DOHH2 (cell line): ENCODE data around the gene SLC47A1.

Source experiments
- H3F3A ChIP-seq: fragments of 200-600 bp; sonication (generic), shearing (Covaris generic); 2 replicates; pipeline ENCODE4 v1.6.0; 2016; ENCODE audit warnings: antibody characterized with exemption, mild to moderate bottlenecking; ENCODE audit not compliant: control insufficient read depth, insufficient read depth
- H3K27ac ChIP-seq: fragments of 200-600 bp; sonication (generic); 2 replicates; pipeline ENCODE4 v1.5.1; 2014; ENCODE audit warnings: low read depth, mild to moderate bottlenecking, low read length, moderate library complexity
- H3K27me3 ChIP-seq: fragments of 200-600 bp; sonication (generic); 2 replicates; pipeline ENCODE4 v1.6.1; 2014; ENCODE audit warnings: mild to moderate bottlenecking, low read length, mixed read lengths; ENCODE audit not compliant: control insufficient read depth
- H3K36me3 ChIP-seq: fragments of 200-600 bp; sonication (generic); 2 replicates; pipeline ENCODE4 v1.6.1; 2014; ENCODE audit warnings: mild to moderate bottlenecking, low read length, moderate library complexity, mixed read lengths; ENCODE audit not compliant: control insufficient read depth
- H3K4me1 ChIP-seq: fragments of 200-600 bp; sonication (generic); 2 replicates; pipeline ENCODE4 v1.6.1; 2014; ENCODE audit warnings: mild to moderate bottlenecking, low read length, mixed read lengths; ENCODE audit not compliant: control insufficient read depth
- H3K4me2 ChIP-seq: fragments of 200-600 bp; sonication (generic); 2 replicates; pipeline ENCODE4 v1.6.0; 2014; ENCODE audit warnings: mild to moderate bottlenecking, low read length, moderate library complexity
- H3K4me3 ChIP-seq: fragments of 200-600 bp; sonication (generic); 2 replicates; pipeline ENCODE4 v1.5.1; 2014; ENCODE audit warnings: mild to moderate bottlenecking, low read length, mixed read lengths
- H3K79me2 ChIP-seq: fragments of 200-600 bp; sonication (generic); 2 replicates; pipeline ENCODE4 v1.6.1; 2014; ENCODE audit warnings: mild to moderate bottlenecking, low read length, mixed read lengths; ENCODE audit not compliant: control insufficient read depth
- H3K9me2 ChIP-seq: fragments of 200-600 bp; sonication (generic); replicated peaks from 2 replicates; pipeline ENCODE4 v1.6.1; 2014; ENCODE audit warnings: mild to moderate bottlenecking, low read length, mixed read lengths; ENCODE audit not compliant: control insufficient read depth
- H3K9me3 ChIP-seq: fragments of 200-600 bp; sonication (generic); 2 replicates; pipeline ENCODE4 v1.6.1; 2014; ENCODE audit warnings: antibody characterized with exemption, low read length, mixed read lengths; ENCODE audit not compliant: control insufficient read depth, insufficient read depth
- H4K20me1 ChIP-seq: fragments of 200-600 bp; sonication (generic); 2 replicates; pipeline ENCODE4 v1.6.0; 2014; ENCODE audit warnings: low read depth, mild to moderate bottlenecking, antibody characterized with exemption, low read length, moderate library complexity; ENCODE audit not compliant: control insufficient read depth, insufficient read depth
- CTCF ChIP-seq: fragments of 200-600 bp; sonication (generic); IDR thresholded peaks from one replicate; pipeline ENCODE4 v1.5.1; 2014; ENCODE audit warnings: antibody characterized with exemption, mild to moderate bottlenecking, low read depth, low read length; ENCODE audit not compliant: poor library complexity, severe bottlenecking
- EZH2phosphoT487 ChIP-seq: fragments of 200-600 bp; sonication (generic); IDR thresholded peaks from 2 replicates; pipeline ENCODE4 v1.6.1; 2017; ENCODE audit warnings: borderline replicate concordance, mild to moderate bottlenecking, antibody characterized with exemption, low read length, moderate library complexity, mixed read lengths

Gene SLC47A1

DNA sequence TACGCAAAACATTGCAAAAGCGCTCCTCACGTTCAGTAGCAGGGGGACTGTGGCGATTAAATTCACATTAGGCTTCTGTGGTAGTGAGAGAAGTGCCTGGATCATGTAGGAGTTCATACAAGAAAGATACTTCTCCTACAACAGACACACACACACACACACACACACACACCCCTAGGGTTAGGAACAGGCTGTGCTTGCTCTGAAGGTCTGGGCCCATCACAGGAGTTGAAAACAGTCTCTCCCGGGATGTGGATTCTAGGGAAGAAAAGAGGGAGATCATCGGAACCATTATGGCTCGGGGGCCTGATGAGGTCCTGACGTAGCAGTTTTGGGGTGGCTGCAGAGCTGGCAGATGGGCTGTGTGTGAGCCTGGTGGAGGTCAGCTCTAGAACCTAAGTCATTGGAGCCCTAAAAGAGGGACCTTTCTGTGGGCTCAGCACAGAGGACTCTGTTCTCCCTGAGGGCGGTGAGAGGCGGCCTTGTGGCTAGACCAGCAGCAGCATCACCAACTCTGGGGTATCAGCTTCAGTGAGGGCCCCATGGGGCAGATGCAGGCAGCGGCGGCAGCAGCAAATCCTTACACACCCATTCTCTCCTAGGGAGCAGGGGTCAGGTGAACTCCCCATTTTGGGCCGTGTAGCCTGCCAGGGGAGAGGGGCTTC is 7.2 kb downstream of the SLC47A1 start:
- H3F3A ChIP-seq, result no peaks in the 10 kb centered on the region
- no peaks in the 10 kb centered on the region for H3K9me3 ChIP-seq

GRCh38 chr17:19541445-19541844 is 7.8 kb downstream of the SLC47A1 start:
- Histone ChIP-seq H3K4me1 (no peaks in the 10 kb centered on the region), H4K20me1 (no peaks in the 10 kb centered on the region), H3K4me2 (no peak overlapping the region), H3K9me3 (no peaks in the 10 kb centered on the region), H3K27me3 (no peaks in the 10 kb centered on the region; the same call in none of the 2 replicates), H3K36me3 (no peaks in the 10 kb centered on the region), H3F3A (no peaks in the 10 kb centered on the region), H3K9me2 (no peaks in the 10 kb centered on the region), H3K4me3 (no peak overlapping the region), H3K79me2 (no peaks in the 10 kb centered on the region), H3K27ac (no peak overlapping the region)
- TF ChIP-seq CTCF, result no peak
- no peak for TF ChIP-seq EZH2phosphoT487

More for the DNA sequence above, 7.2 kb downstream of the SLC47A1 start:
- Histone ChIP-seq H3K79me2 (no peaks in the 10 kb centered on the region), H4K20me1 (no peaks in the 10 kb centered on the region), H3K27me3 (no peaks in the 10 kb centered on the region; the same call in none of the 2 replicates), H3K4me2 (no peak overlapping the region), H3K4me1 (no peaks in the 10 kb centered on the region), H3K27ac (no peak overlapping the region), H3K9me2 (no peaks in the 10 kb centered on the region), H3K36me3 (no peaks in the 10 kb centered on the region), H3K4me3 (no peak overlapping the region)
- TF ChIP-seq EZH2phosphoT487, result no peak
- no peak for TF ChIP-seq CTCF

DNA sequence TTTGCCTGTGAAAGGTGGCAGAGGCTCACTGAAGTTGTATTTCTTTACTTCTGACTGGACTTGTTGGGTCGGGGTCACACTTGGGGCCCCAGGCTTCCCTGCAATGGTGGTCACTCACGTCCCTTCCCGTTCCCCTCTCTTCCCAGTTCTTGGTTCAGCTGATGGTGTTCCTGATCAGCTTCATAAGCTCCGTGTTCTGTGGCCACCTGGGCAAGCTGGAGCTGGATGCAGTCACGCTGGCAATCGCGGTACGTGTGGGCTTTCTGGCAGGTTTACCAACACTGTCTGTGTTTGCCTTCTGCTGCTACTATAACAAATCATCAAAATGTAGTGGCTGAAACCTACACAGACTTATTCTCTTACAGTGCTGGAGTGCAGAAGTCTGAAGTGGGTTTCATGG is 8.6 kb downstream of the SLC47A1 start:
- H3K9me2 ChIP-seq, result no peaks in the 10 kb centered on the region
- H3K4me1 ChIP-seq, result no peaks in the 10 kb centered on the region
- no peak overlapping the region for H3K27ac ChIP-seq
- H3K4me2 ChIP-seq, result no peak overlapping the region
- no peaks in the 10 kb centered on the region for H3K79me2 ChIP-seq
- no peak for TF ChIP-seq EZH2phosphoT487
- no peaks in the 10 kb centered on the region for H3K36me3 ChIP-seq
- H3K4me3 ChIP-seq, result no peak overlapping the region
- no peaks in the 10 kb centered on the region for H3K9me3 ChIP-seq
- no peaks in the 10 kb centered on the region for H4K20me1 ChIP-seq
- no peaks in the 10 kb centered on the region; the same call in none of the 2 replicates for H3K27me3 ChIP-seq
- H3F3A ChIP-seq, result no peaks in the 10 kb centered on the region

DNA sequence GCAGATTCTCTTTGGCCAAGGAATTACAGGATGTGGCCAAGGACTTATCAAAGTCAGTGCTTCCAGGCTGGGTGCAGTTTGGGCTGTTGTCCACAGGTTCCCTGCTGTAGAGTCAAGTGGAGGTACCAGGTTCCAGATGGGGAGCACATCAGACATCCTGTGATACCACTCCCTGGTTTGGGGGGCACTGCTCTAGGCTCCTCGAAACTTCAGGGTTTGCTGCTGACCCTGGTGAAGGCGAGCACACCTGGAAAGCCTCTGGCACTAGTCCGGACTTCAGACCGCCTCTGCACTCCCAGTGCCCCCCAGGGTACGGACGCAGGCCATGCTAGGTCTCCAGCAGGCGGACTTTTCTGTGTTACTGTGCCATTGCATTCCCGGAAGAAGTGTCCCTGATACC is 10.7 kb downstream of the SLC47A1 start:
- Histone ChIP-seq H3K4me2 (no peak overlapping the region), H3K4me1 (no peaks in the 10 kb centered on the region), H3K27me3 (no peaks in the 10 kb centered on the region; the same call in 1 of the 2 replicates), H3K4me3 (no peak overlapping the region), H3F3A (no peaks in the 10 kb centered on the region), H4K20me1 (no peaks in the 10 kb centered on the region), H3K9me3 (no peaks in the 10 kb centered on the region), H3K36me3 (no peaks in the 10 kb centered on the region), H3K27ac (no peak overlapping the region), H3K9me2 (no peaks in the 10 kb centered on the region), H3K79me2 (no peaks in the 10 kb centered on the region)
- TF ChIP-seq CTCF, result no peak
- TF ChIP-seq EZH2phosphoT487, result no peak
